DND-41 (cell line): Measurements from ENCODE around the gene ARHGAP24.

Experiments used
- ATAC-seq: fragments of 200-7000 bp; cut with Tn5 transposase; 3 replicates; pipeline ENCODE4 v1.9.1; 2021; ENCODE audit warnings: low read depth; ENCODE audit not compliant: insufficient read depth
- DNase-seq: peaks from one replicate; pipeline ENCODE4 v3.0.0-alpha.2; 2020
- H2AFZ ChIP-seq: 2 replicates; pipeline ENCODE4 v1.6.0; 2012; ENCODE audit warnings: low read depth, low read length
- H3K27ac ChIP-seq: 2 replicates; pipeline ENCODE4 v1.5.1; 2012; ENCODE audit warnings: low read length, inconsistent platforms
- H3K27me3 ChIP-seq: fragments of 200-600 bp; sonication (generic); 2 replicates; pipeline ENCODE4 v1.6.0; 2012; ENCODE audit warnings: low read length, mild to moderate bottlenecking, inconsistent platforms; ENCODE audit not compliant: insufficient read depth, poor library complexity
- H3K36me3 ChIP-seq: 2 replicates; pipeline ENCODE4 v1.5.1; 2012; ENCODE audit warnings: low read length, inconsistent platforms; ENCODE audit not compliant: insufficient read depth
- H3K4me1 ChIP-seq: 2 replicates; pipeline ENCODE4 v1.5.1; 2012; ENCODE audit warnings: mild to moderate bottlenecking, low read length; ENCODE audit not compliant: insufficient read depth
- H3K4me2 ChIP-seq: 2 replicates; pipeline ENCODE4 v1.6.0; 2012; ENCODE audit warnings: mild to moderate bottlenecking, moderate library complexity, low read length, inconsistent platforms; ENCODE audit not compliant: insufficient read depth
- H3K4me3 ChIP-seq, 2 experiments: fragments of 200-600 bp in 1 of 2; shearing (Covaris generic) in 1 of 2; 2 replicates each; pipeline ENCODE4 v1.5.1; 2012 to 2016; ENCODE audit warnings: inconsistent platforms in 2 of 2, low read length in 2 of 2, mild to moderate bottlenecking in 2 of 2, low read depth in 1 of 2, moderate library complexity in 1 of 2
- H3K79me2 ChIP-seq: 2 replicates; pipeline ENCODE4 v1.6.0; 2012; ENCODE audit warnings: low read length, inconsistent platforms; ENCODE audit not compliant: insufficient read depth
- H3K9ac ChIP-seq: 2 replicates; pipeline ENCODE4 v1.6.0; 2012; ENCODE audit warnings: low read depth, mild to moderate bottlenecking, inconsistent platforms, low read length, moderate library complexity
- H3K9me3 ChIP-seq: 2 replicates; pipeline ENCODE4 v1.5.1; 2012; ENCODE audit warnings: low read length, moderate library complexity, mild to moderate bottlenecking, inconsistent platforms; ENCODE audit not compliant: insufficient read depth, severe bottlenecking
- H4K20me1 ChIP-seq: 2 replicates; pipeline ENCODE4 v1.6.0; 2012; ENCODE audit warnings: low read length; ENCODE audit not compliant: insufficient read depth
- EZH2 ChIP-seq: IDR thresholded peaks from 3 replicates; pipeline ENCODE4 v1.6.1; 2012; ENCODE audit warnings: borderline replicate concordance, low read depth, mild to moderate bottlenecking, moderate library complexity, low read length, inconsistent platforms; ENCODE audit not compliant: severe bottlenecking
- TF ChIP-seq, protein P1 (sequence below): IDR thresholded peaks from 2 replicates; pipeline ENCODE4 v1.5.1; 2012; ENCODE audit warnings: borderline replicate concordance, low read length, moderate library complexity, mild to moderate bottlenecking; ENCODE audit not compliant: poor library complexity, severe bottlenecking; ENCODE audit errors: extremely low read depth

ARHGAP24 gene

DNA sequence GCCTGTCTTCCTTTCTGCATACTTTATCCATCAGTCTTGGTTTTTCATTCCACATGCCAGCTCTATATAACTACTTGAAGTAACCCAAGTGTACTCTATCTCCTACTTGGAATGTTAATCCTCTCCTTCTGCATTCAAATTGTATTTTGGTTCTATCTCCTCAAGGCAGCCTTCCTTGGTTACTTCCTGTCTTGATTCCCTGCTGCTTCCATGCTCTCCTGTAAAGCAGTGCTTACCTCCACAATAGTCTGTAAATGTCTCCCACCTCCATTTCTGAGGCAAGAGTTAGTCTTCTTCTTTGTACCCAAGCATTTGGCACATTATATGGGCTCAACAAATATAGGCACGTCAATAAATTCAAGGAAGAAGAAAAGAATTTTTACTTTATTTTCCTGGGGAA lies 298.4 kb downstream of the ARHGAP24 start:
- DNase-seq (no peak), ATAC-seq (no peak)
- Histone ChIP-seq H3K27ac (no peak overlapping the region), H3K4me1 (no peaks in the 10 kb centered on the region), H4K20me1 (no peaks in the 10 kb centered on the region), H3K9ac (no peak overlapping the region), H3K4me2 (no peak overlapping the region), H3K9me3 (no peaks in the 10 kb centered on the region), H3K79me2 (no peaks in the 10 kb centered on the region), H3K27me3 (no peaks in the 10 kb centered on the region), H3K36me3 (no peaks in the 10 kb centered on the region), H3K4me3 (no peak overlapping the region), H2AFZ (no peak overlapping the region)
- TF ChIP-seq, protein P1, sequence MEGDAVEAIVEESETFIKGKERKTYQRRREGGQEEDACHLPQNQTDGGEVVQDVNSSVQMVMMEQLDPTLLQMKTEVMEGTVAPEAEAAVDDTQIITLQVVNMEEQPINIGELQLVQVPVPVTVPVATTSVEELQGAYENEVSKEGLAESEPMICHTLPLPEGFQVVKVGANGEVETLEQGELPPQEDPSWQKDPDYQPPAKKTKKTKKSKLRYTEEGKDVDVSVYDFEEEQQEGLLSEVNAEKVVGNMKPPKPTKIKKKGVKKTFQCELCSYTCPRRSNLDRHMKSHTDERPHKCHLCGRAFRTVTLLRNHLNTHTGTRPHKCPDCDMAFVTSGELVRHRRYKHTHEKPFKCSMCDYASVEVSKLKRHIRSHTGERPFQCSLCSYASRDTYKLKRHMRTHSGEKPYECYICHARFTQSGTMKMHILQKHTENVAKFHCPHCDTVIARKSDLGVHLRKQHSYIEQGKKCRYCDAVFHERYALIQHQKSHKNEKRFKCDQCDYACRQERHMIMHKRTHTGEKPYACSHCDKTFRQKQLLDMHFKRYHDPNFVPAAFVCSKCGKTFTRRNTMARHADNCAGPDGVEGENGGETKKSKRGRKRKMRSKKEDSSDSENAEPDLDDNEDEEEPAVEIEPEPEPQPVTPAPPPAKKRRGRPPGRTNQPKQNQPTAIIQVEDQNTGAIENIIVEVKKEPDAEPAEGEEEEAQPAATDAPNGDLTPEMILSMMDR, result no peak
- no peak for TF ChIP-seq EZH2

DNA sequence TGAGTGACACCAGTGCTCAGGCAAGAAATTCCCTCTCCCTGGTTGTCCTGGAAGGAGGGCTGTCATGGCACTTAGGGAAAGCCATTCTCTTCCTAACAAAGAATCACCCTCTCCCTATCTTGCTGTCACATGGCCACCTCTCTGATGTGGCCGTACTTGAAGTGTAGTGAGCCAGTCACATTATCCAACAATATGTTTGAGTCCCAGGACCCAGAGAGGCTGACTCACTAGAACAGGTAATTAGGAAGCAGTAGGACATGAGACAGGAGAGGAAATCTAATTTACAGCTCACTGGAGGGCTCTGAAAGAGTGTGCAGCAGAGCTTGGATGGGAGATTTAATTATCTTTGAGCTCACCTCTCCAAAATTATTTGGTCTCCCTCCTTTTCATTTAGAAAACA lies 299.1 kb downstream of the ARHGAP24 start:
- Histone ChIP-seq H3K4me2 (no peak overlapping the region), H3K27me3 (no peaks in the 10 kb centered on the region), H3K36me3 (no peaks in the 10 kb centered on the region), H3K4me3 (no peak overlapping the region), H4K20me1 (no peaks in the 10 kb centered on the region), H3K4me1 (no peaks in the 10 kb centered on the region), H3K79me2 (no peaks in the 10 kb centered on the region), H3K9me3 (no peaks in the 10 kb centered on the region), H3K27ac (no peak overlapping the region), H3K9ac (no peak overlapping the region), H2AFZ (no peak overlapping the region)
- no peak for TF ChIP-seq EZH2
- TF ChIP-seq, protein P1, result no peak
- DNase-seq (no peak), ATAC-seq (no peak)

DNA sequence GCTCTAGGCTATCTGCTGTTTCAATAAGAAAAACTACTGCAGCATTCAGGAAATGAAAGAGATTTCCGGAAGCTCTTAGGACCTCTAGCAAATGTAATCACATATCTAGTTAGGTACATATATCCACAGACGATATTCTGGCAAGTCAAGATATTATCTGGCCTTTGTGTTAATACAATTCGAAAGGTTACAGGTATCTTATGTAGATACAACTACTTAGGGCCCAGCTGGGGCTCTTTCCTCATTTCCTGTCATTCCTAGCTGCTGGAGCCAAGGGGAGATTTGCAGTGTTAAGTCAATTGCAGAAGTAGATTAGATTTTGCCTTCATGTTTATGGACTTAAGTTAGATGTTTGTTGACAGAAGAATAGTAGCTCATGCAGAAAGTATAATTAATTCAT lies 299.5 kb downstream of the ARHGAP24 start:
- no peak overlapping the region for H3K27ac ChIP-seq
- H3K36me3 ChIP-seq, result no peaks in the 10 kb centered on the region
- DNase-seq (no peak), ATAC-seq (no peak)
- no peak overlapping the region for H3K4me3 ChIP-seq
- TF ChIP-seq, protein P1, result no peak
- no peak for TF ChIP-seq EZH2
- H3K79me2 ChIP-seq, result no peaks in the 10 kb centered on the region
- H3K4me1 ChIP-seq, result no peaks in the 10 kb centered on the region
- H2AFZ ChIP-seq, result no peak overlapping the region
- no peaks in the 10 kb centered on the region for H3K9me3 ChIP-seq
- H4K20me1 ChIP-seq, result no peaks in the 10 kb centered on the region
- no peak overlapping the region for H3K4me2 ChIP-seq
- no peaks in the 10 kb centered on the region for H3K27me3 ChIP-seq
- H3K9ac ChIP-seq, result no peak overlapping the region

DNA sequence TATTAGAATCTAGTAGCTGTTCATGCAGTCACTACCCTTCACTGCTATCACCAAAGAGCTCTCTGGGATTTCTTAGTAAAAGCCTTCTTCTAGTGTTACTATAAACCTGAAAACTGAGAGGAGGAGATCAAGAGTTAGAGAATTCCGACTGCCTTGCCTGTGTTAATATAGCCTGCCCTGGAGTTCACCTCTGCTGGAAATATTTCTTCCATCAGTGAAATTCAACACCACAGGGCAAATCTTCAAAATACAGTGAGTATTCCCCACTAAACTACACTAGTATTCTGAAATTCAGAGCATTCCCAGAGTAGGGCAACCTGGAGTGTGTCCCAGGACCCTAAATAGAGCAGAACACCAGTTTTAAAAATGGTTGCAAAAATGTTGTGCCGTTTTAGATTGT lies 301.1 kb downstream of the ARHGAP24 start:
- ATAC-seq (no peak), DNase-seq (no peak)
- Histone ChIP-seq H3K79me2 (no peaks in the 10 kb centered on the region), H3K4me2 (no peak overlapping the region), H3K9me3 (no peaks in the 10 kb centered on the region), H2AFZ (no peak overlapping the region), H3K27me3 (no peaks in the 10 kb centered on the region), H3K9ac (no peak overlapping the region), H3K27ac (no peak overlapping the region), H3K36me3 (no peaks in the 10 kb centered on the region), H3K4me1 (no peaks in the 10 kb centered on the region), H4K20me1 (no peaks in the 10 kb centered on the region), H3K4me3 (no peak overlapping the region)
- TF ChIP-seq EZH2, result no peak
- TF ChIP-seq, protein P1, result no peak
